Left renal pelvis (tissue), 4 donors: ENCODE data around the gene ABTB2. TPM values are rescaled to one million over a fixed set of nuclear protein-coding genes. Genes with fewer than 3 reads are reported as not detected.
"Not testable (repeated sequence)": the region's sequence is repeated elsewhere in the genome, so short reads cannot be mapped to it uniquely, and the experiment has no call there.

Source experiments
- DNase-seq, 4 donors: peaks; one replicate each; pipeline ENCODE4 v3.0.0-alpha.2; 2013; ENCODE audit warnings: low read depth in 4 of 4, low spot score in 3 of 4
- polyA plus RNA-seq, 4 donors: library from polyadenylated mRNA; unstranded; fragments of 120-200 nt; gene quantifications; one replicate each; pipeline ENCODE4 v1.2.1, GENCODE V29; 2013; ENCODE audit not compliant: insufficient read length in 4 of 4

Gene ABTB2
- polyA plus RNA-seq, 4 donors: 4.4 to 13.9 (median 7.6) TPM

DNA sequence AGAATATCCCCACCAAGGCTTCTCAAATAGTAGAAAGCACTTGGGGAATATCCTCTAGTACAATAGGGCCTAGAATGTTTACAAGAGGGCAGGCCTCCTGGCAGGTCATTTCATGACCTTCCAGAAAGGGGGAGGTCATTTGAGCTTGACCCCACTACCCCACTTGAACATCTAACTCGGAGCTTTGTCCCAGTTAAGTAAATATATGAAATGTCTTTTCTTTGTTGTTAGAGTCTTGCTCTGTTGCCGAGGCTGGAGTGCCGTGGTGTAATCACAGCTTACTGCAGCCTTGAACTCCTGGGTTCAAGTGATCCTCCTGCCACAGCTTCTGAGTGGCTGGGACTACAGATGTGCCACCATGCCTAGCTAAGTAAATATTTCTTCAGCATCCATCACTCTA lies 108.4 kb downstream of the ABTB2 start:
- DNase-seq: no peak

GRCh38 chr11:34246511-34246910 lies 111.3 kb downstream of the ABTB2 start:
- DNase-seq: not testable (repeated sequence)

GRCh38 chr11:34245041-34245440 lies 112.8 kb downstream of the ABTB2 start:
- DNase-seq: no peak

GRCh38 chr11:34243600-34244464 lies 114.0 kb downstream of the ABTB2 start:
- no peak for DNase-seq

DNA sequence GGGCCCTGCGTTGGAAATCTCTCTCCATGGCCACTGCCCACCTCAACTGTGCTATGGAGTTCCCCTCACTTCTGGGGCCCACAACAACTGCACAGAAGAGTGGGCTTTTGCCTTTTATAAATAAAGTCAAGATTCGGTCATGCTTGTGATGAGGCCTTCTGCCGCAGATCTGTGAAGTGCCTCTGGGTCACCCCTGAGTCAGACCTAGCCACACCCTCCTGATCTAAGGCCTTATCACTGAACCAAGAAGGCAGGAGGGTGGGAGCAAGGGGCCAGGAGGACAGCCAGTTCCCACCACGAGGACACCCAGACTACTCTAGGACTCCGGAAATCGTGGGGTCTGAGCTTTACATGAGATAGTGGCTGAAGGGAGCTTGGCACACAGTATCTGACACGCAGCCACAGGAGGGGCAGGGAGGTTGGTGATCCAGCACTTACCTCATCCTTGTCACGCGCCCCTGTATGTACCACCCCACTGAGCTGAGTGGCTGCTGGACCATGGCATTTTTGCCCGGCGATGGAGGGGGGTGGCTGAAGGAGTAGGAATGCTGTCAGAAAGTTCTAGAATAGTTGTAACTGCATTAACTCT lies 115.7 kb downstream of the ABTB2 start:
- no peak for DNase-seq

DNA sequence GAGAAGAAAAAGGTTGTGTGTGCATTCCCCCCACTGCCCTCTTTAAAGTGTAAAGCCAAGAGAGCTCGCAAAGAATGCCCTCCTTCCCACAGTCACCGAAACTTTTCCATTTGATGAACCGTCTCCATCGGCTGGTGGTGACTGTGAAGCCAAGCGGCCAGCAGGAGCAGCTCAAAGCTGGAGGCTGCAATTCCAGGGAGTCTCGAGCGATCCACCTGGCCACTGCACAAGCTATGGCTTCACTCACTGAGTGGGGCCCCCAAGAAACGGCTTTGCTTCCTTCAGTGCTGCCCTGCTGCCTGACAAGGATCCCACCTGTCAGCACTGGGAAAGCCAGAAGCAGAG lies 117.7 kb downstream of the ABTB2 start:
- no peak for DNase-seq

DNA sequence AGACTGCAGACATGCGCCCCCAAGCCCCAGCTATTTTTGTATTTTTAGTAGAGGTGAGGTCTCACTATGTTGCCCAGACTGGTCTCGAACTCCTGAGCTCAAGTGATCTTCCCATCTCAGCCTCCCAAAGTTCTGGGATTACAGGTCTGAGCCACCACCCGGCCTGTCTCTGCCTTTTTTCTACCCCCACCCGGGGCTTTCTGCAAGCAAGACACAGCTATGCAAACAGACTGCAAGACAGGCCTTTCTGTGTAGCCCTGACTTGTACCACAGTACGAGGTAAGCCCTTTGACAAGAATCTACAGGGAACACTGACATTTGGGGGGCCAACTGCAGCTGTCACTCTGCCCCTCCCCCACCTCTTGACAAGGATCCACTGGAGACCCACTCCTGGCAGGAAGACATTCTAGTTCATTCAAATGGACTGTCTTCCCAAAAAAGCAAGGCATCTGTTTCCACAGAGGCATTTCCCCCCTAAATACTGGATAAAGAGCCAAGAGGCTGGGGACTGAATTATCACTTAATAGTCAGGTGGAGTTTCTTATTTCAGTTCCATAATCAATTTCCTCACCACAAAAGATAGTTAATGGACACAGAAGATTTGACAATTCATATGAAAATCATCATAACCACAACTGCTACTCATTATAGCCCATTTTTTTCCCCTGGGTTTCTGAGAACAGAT lies 118.2 kb downstream of the ABTB2 start:
- DNase-seq: no peak

DNA sequence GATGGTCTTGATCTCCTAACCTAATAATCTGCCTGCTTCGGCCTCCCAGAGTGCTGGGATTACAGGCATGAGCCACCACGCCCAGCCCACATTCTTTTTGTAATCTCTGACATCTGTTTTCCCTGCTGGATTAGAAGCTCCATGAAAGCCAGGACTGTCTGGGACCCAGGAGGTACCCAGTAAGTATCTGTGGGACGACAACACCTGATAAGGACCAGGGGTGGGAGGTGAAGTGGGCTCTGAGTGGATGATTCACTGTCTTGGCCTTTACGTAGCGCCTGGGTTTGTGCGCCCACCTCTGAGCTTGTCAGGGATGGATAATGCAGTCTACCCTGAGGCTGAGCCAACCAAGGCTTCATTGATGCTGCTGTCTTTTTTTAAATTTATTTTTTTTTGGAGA lies 118.8 kb downstream of the ABTB2 start:
- no peak for DNase-seq

- no peak for DNase-seq
Observed at GRCh38 chr11:34238533-34238932, 119.3 kb downstream of the ABTB2 start.

DNA sequence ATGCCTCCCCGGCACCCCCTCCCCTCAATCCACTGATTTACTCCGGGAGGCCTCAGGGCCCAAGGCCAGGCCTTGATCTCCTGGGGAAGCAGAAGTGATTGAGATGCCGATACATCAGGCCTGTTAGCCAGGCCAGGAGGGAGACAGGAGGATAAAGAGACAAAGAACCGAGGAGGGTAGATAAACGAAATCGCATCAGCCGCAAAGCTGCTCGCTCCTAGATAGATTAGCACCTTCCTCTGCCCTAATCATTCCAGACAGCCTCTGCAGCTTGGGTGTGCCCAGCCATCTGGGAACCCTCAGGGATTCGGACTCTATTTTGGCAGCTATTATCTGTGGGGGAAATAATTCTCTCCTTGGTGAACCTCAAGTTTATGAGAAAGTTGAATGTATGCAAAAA lies 121.2 kb downstream of the ABTB2 start:
- no peak for DNase-seq

GRCh38 chr11:34235591-34236071 lies 122.2 kb downstream of the ABTB2 start:
- DNase-seq: no peak

- DNase-seq: no peak
Observed at GRCh38 chr11:34235189-34235588, 122.6 kb downstream of the ABTB2 start.

DNA sequence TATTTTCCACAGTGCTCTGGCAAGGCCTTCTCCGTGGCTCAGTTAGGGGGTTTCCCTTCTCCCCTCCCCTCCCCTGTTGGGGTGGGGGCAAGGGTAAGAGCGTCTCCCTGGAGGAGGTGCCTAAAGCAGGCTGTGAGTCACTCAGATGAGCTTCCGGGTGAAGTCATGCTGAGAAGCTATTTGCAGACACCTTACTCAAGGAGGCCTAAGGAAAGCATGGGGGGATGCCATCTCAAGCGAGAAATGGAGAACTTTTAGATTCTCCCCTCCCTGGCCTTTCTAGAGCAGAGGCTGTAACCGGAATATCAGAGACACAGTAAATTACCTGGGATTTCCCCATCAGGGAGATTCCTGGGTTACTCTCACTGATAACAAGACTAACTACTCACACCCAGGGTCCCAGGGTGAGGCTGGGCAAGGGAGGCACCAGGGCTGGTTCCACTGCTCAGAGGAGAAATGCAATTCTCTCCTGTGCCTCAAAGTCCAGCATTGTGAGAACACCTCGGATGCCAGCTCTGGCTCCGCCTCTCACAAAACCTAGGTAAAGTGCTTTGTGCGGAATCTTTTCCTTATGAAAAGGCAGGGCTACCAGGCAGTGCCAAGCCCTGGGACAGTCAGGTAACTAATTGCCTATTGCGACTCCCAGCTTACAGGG lies 123.6 kb downstream of the ABTB2 start:
- no peak for DNase-seq

GRCh38 chr11:34233215-34233614 lies 124.6 kb downstream of the ABTB2 start:
- DNase-seq: no peak

DNA sequence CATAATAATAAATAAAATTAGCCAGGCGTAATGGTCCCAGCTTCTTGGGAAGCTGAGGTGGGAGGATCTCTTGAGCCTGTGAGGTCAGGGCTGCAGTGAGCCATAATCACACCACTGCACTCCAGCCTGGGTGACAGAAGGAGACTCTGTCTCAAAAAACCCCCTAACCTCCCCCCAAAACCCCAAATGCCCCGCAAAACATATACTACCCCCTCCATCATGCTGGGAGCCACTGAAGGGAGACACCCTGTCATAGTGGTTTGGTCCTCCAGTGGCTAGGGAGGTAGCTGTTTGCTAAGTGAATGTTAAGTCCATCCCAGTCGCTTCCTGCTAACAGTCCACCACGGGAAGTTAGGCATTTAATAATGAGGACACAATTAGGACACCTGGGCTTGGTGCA lies 125.0 kb downstream of the ABTB2 start:
- DNase-seq: no peak

GRCh38 chr11:34226210-34226609 lies 131.6 kb downstream of the ABTB2 start:
- DNase-seq: no peak

DNA sequence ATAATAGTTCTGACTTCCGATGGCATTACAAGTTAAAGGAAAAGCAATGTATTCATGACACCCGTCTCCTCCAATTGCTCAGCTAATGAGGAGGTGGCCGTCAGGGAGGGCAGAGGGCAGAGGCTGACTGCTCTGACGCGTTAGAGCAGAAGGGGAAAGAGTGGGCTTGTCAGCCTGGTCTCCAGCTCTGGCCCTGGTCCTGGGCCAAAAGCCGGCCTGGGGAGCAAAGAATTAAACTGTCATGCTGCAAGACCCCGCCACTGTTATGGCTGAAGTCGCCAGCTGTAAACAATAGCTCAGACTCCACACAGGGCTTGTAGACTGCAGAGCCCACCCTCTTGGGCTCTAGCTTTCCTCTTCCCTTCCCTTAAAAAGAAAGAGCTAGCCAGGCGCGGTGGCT lies 132.7 kb downstream of the ABTB2 start:
- no peak for DNase-seq

GRCh38 chr11:34224434-34224966 lies 133.3 kb downstream of the ABTB2 start:
- DNase-seq: no peak

DNA sequence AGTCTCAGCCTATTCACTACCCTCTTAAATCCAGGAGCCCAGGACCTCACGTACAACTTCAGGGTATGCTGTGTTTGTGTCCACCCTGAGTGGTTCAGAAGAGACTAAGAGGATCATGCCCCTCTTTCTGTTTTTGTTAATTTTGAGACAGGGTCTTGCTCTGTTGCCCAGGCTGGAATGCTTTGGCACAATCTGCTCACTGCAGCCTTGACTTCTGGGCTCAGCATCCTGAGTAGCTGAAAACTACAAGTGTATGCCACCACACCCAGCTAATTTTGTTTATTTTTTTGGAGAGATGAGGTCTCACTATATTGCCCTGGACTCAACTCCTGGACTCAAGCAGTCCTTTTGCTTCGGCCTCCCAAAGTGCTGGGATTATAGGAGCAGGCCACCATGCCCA lies 133.9 kb downstream of the ABTB2 start:
- no peak for DNase-seq

- DNase-seq: peak in 1 of 4 donors; percentile 56
Observed at GRCh38 chr11:34223021-34223813, 134.6 kb downstream of the ABTB2 start.
